GM03348 (cell line): ENCODE data around the gene DYDC1.
"Not testable (repeated sequence)": the region's sequence is repeated elsewhere in the genome, so short reads cannot be mapped to it uniquely, and the experiment has no call there.

ENCODE experiments used
- DNase-seq: peaks from one replicate; pipeline ENCODE4 v3.0.0; 2012; ENCODE audit warnings: low spot score

DYDC1 gene

DNA sequence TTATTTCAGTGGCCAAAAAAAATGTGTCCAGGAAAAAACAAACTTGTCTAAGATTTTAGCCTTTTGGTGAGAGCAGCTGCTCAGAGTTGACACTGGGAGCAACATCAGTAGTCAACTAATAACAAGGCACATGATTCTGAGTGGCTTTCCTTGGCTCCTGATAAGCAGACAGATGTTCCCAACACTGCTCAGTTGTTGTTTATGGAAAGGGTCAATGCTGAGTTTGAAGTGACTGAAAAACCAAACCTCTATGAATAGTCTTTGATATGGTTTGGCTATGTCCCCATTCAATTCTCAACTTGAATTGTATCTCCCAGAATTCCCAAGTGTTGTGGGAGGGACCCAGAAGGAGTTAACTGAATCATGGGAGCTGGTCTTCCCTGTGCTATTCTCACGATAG lies 12.3 kb downstream of the DYDC1 start:
- no peak for DNase-seq

DNA sequence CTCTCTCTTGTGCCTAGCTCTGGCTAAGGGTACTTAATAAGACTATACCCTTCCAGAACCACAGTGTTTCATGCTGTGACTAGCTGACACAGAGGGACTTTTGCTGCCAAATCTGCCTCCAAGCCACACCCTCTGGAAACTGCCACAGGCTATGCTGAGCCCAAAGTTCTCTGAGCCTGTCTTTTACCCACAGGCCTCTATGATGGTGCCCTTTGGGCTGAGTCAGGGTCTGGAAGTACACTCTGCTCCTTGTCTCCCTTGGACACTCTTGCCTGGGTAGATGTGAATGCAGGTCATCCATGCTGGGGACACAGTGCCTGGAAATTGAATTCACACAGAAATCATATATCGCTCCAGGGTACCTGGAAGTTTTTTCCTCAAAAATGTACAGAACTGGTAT lies 22.6 kb downstream of the DYDC1 start:
- no peak for DNase-seq

DNA sequence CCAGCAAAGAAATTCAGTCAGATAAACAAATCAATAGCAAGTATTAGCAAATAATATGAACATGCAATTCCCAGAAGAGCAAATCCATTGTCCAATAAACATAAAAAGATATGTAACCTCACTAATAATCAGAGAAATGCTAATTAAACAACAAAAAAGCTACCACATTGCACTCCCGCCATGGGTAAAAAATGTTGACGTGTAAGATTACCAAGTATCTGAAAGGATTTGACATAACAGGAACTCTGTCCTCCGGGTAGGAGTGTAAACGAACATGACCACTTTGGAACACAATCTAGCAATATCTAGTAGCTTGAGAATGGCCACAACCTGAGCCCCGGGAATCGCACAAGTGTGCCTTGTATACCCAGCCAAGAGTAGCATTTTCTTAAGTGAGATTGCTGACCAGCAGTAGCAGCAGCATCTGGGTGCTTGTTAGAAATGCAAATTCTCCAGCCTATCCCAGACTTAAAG lies 31.6 kb downstream of the DYDC1 start:
- DNase-seq: no peak

DNA sequence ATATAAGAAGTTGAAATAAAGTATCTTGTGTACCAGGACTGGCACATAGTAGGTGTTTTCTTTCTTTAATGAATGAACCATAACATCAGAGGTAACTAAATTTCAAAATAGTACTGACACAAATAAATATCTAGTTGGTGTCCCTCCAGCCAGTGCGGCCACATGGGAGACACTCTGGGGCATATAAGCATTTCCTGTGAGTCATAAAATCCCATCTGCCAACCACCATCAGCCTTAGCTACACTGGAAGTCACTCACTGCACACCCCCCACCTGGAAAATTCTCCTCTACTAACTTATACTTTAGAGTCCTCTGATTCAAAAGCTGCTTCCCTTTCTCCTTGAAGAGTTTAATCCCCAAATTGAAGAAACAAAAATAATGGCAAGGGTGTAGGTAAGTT lies 32.5 kb downstream of the DYDC1 start:
- DNase-seq: peak; percentile 14

DNA sequence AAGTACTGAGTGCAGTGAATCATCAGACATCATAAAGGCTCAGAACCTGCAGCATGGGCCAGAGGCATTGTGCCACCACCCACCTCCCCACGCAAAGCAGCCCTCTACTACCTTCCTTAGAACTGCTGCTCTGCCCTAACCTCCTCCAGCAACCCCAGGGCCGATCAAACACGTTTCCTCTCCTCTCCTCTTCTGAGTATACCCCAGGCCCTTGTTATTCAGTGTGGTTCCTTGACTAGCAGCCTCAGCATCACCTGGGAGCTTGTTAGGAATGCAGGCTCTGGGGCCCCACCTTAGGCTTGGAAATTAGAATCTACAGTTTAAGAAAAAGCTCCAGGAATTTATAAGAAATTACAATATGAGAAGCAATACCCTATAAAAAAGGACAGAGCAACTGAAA lies 33.2 kb downstream of the DYDC1 start:
- DNase-seq: no peak

DNA sequence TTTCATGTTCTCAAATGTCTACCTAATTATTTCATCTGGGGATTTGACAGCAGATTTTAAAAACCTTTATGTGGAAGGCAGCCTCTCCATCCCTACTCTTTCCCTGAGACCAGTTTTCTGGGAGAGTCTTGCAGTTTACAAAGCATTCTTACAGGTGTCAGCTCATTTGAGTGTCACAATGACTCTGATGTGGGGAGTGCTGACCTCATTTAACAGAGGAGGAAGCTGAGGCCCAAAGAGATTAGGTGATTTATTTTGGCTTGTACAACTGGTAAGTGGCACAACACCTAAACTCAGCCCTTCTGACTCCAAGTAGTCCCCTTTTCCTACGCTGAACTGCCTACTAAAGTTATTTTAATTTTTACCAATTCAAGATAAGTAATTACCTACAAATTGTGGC lies 33.8 kb downstream of the DYDC1 start:
- DNase-seq: no peak

DNA sequence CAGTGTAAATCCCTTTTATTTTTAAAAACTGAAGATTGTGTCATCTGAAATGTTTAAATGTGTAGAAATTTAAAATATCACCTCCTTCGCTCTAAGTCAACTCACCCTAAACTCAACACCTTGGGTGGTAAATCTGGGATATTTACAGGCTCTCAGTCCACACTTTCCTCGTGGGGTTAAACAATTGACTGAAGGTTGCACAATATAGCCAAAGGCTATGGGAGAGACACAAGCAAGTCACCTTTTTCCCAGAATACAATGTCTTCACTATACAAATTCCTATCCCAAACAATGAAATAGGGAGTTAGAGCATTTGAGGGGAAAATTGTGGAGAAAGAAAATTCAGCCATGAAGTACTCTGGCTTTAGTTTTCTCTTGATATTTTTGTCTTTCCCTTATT lies 34.4 kb downstream of the DYDC1 start:
- DNase-seq: no peak

DNA sequence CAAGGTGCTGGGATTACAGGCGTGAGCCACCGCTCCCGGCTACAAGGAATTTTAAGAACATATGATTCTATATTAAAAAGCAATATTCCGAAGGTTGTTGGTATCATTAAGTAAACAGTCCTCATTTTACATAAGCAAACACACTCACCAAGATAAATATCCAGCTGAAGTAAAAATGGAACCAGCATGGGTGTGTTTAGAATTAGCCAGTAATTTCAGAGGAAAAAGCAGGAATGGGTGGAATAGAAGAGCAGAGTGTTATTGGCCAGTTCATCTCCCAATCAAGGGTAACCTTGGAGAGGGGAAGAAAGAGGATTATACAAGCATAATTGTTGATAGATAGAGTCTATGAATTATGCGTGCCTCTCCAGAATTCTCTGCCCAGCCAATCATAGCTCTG lies 35.4 kb downstream of the DYDC1 start:
- DNase-seq: no peak

DNA sequence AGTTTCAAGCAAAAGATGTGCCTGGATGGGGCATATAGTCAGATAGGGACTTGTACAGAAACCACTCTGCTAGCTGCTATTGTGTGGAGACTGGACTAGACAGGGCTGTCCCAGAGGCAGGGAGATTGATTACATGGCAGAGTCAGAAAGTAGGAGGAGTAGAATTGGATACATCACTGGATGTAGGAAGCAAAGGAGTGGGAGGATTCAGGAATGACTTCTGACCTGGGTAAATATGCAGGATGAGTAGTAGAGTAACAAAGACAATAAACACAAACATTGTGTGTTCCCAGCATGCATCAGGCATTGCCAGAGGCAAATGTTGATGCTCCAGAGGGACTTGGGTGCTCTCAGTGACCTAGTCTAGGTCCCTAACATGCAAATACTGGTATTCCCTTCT lies 36.2 kb downstream of the DYDC1 start:
- no peak for DNase-seq

DNA sequence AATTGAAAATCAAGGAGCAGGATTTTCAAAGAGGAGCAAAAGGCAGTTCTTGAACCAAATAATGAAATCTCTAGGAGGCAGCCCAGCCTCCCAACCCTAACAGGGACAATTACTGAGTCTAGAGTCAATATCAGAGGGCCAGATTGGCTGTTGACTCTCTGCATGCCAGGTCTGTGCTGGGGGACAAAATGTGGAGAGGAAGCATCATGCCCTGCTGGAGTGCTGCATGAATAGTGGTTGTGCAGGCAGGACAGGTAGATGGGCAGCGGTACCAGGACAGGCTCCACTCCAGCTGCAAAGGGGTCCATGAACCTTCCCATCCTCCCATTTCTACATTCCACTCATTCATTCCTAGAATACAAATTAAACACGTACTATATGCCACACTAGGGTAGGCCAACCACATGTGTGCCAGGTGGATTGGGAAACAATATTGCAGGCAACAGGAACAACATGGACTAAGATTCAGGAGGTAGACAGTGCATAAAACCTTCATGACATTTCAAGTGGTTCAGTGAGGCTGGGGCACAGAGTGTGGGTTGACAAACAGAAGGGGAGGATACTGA lies 36.7 kb downstream of the DYDC1 start:
- DNase-seq: no peak

DNA sequence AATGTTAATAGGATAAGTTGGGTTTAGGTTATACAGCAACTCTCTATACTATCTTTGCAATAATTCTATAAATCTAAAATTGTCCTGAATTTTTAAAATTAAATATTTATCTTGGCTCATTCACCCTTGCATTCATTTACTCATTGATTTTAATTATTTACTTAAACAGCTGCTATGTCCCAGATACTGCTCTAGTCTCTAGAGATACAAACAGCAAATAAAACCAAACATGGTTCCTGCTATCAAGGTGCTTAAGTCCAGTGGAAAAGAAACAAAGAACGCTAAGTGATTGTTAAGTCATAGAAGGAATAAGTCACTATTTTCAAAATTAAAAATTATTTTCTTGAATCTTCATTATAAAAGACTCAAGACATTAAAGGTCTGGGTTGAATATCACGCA lies 37.2 kb downstream of the DYDC1 start:
- DNase-seq: no peak

DNA sequence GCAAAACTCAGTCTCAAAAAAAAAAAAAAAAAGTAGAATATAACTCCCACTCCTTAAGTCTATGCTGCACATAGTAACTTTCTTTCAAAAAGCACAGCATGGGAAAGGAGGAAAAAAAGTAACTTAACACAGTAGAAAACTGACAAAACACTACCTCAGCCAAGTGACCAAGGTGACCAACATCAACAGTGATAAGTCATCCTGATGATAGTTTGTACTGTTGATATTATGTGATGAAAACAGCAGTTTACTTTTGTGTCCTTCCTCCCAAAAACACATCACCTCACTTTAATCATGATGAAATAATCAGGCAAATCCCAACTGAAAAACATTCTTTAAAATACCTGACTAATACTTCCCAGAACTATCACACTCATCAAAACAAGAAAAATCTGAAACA lies 37.8 kb downstream of the DYDC1 start:
- no peak for DNase-seq

DNA sequence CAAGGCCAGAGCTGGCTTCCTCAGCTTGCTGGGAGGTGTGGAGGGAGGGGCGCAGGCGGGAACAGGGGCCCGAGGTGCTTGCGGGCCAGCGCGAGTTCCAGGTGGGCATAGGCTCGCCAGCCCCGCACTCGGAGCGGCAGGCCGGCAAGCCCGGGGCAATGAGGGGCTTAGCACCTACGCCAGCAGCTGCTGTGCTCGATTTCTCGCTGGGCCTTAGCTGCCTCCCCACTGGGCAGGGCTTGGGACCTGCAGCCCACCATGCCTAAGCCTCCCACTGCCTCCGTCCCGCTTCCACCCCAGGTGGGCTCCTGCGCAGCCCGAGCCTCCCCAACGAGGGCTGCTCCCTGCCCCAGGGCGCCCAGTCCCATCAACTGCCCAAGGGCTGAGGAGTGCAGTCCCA lies 41.2 kb downstream of the DYDC1 start:
- DNase-seq: no peak

DNA sequence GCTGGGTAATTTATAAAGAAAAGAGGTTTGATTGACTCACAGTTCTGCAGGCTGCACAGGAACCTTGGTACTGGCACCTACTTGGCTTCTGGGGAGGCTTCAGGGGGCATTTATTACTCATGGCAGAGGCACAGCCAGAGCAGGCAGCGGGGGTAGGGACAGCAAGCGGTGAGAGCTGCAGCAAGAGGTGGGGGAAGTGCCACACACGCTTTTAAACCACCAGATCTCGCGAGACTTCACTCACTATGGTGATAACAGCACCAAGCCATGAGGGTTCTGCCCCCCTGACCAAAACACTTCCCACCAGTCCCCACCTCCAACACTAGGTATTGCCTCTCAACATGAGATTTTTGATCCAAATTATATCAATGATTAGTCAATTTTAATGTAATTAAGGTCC lies 43.0 kb downstream of the DYDC1 start:
- DNase-seq: no peak

DNA sequence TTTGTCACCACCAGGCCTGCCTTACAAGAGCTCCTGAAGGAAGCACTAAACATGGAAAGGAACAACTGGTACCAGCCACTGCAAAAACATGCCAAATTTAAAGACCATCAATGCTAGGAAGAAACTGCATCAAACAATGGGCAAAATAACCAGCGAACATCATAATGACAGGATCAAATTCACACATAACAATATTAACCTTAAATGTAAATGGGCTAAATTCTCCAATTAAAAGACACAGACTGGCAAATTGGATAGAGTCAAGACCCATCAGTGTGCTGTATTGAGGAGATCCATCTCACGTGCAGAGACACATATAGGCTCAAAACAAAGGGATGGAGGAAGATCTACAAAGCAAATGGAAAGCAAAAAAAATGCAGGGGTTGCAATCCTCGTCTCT lies 50.6 kb downstream of the DYDC1 start:
- not testable (repeated sequence) for DNase-seq

DNA sequence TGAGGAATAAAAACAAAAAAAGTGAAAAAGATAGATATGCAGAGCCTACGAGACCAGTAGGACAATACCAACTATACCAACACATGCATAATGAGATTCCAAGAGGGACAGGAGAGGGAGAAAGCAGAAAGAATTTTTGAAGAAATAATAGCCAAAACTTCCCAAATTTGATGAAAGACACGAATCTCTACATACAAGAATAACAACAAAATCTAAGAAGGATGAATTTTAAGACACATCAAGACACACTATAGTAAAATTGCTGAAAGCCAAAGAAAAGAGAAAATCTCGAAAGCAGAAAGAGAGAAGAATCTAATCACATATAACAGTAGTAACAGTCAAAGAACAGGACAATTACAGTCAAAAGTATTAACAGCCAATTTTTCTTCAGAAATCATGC lies 59.6 kb downstream of the DYDC1 start:
- no peak for DNase-seq

DNA sequence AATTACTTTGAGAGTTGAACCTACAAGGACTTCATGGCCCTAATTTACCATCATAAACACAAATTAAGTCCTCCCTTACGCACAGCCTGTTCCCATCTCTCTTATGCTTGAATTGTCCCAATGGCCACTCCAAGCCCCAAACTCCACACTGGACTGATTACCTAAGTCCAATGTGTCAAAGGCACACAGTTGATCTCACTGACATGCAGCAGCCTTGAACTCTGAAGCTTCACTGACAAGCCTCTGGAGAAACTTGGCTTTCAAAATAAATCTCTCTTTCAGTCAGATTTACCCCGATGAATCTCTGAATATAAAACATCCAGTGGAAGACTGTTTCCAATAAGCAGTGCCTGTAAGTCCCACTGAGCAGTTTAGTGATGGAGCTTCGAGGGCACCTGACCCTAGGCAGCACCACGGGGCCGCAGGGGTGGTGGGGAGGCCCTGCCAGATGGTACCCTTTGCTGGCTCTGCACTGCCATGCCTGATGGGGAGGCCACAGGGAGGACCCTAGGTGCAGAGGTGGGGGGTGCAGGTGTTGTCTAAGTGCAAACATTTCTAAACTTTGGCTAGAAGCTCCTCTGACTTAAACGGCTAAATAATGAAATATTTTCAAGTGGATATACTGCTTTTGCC lies 63.8 kb downstream of the DYDC1 start:
- DNase-seq: no peak

DNA sequence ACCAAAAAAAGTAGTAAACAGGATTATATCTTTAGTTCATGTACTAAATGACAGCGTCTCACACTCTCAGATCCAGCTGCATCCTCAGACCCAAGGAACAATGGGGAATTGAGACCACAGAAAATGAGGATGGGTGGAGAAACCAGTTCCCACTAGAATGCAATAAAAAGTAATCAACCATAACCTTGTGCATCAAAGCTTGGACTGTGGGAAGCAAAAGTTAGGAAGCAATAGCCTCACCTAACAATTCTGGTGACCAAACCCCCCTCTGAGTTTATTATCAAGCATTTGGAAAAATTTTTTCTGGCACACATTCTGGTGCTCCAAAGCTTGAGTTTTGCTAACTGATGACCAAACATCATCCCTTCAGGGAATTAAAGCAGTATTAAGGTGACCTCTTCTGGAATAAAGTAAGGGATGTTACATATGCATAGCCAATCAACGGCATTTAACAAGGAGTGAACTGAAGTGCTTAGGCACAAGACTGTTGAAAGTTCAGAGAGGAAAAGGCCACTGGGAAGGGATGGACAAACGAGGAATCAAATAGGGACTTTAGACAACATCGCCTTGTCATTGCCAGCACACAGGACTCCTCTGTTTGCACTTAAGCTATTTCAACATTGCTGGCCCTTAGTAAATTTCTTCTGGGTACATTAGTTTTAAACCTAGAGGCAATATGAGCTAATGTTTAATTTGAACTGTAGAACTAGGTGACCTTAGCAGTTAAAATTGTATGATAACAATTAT lies 65.9 kb downstream of the DYDC1 start:
- DNase-seq: no peak

DNA sequence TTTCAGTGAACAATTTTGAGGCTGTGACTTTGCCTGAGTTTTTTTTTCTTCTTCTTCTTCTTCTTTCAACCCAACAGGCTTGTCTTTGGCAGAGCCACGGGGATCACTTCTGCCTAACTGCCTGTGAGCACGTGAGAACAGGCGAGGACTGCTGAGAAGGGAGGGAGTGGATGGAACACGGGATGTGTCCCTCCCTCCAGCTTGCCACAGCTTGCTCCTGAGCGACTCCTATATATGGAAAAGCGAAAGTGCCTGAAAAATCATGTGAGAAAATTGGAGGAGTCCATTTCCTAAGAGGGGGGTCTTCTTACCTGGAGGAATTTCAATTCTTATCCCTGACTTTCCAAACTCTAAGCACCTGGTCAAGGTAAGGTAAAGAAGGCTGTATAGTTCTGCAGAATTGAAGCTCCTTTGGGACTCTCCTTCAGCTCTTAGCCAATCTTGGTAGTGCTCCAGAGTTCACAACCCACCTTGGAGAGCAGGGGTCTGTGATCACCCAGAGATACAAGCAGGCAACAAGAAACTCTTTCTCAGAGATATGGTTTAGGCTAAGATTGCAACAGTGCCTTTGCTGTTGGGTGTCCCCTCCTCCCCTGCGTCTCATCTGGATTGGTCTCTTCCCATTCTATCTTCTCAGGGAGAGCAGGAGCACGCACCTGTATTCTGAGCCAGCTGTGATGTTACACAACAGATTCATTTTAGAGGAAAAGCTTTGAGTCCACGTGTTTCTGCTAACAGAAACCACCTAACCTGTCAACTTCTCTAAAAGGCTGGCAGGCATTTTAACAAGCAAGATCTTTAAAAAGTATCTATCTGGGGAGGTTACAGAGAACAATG lies 66.9 kb downstream of the DYDC1 start, which contains the start of gene MAT1A:
Gene MAT1A, minus strand, starts transcription at position 208 of the 837 bp plus-strand sequence. CDS start 235 bp downstream, outside the sequence.
- DNase-seq: no peak

DNA sequence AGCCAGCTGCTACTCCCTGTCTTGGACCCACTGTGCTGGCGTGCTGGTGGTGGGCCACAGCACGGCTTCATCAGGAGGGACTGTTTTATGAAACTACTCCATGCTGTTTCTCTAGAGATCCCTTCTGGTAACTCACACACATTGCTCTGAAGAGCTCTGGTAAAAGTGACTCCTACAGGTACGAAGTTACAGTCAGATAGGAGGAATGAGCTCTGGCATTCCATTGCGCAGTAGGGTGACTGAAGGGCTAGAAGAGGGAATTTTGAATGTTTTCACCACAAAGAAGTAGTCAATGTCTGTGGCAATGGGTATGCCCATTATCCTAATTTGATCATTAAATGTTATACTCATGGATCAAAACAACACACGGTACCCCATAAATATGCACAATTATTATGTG lies 67.7 kb downstream of the DYDC1 start:
- DNase-seq: no peak
